B cell (primary cell): ENCODE data around the gene DDIT4.

Experiments
- CTCF ChIP-seq: fragments of 200-600 bp; IDR thresholded peaks from one replicate; pipeline ENCODE4 v1.8.0; 2022; ENCODE audit warnings: antibody characterized with exemption, mild to moderate bottlenecking
- EZH2 ChIP-seq: IDR thresholded peaks from 2 replicates; pipeline ENCODE4 v1.6.1; 2012; ENCODE audit warnings: borderline replicate concordance, low read depth, mild to moderate bottlenecking, moderate library complexity, low read length; ENCODE audit not compliant: insufficient read depth, poor library complexity, severe bottlenecking

GRCh38 chr10:72319416-72320254, 45.9 kb downstream of the DDIT4 start:
- no peak for TF ChIP-seq CTCF
- no peak for TF ChIP-seq EZH2
